AG09309 (cell line): Measurements from ENCODE around the gene CCDC91.
A peak's percentile ranks its signal among the peaks of the same experiment; 100 is the strongest.

Source experiments
- DNase-seq: peaks from one replicate; pipeline ENCODE4 v3.0.0-alpha.2; 2010; ENCODE audit warnings: low read depth
- H3K4me3 ChIP-seq: 2 replicates; pipeline ENCODE4 v1.5.1; 2011; ENCODE audit warnings: mild to moderate bottlenecking, low read depth, low read length, moderate library complexity; ENCODE audit not compliant: control insufficient read depth
- TF ChIP-seq, protein P1 (sequence below): IDR thresholded peaks from 2 replicates; pipeline ENCODE4 v1.5.1; 2011; ENCODE audit warnings: mild to moderate bottlenecking, low read depth, low read length, inconsistent platforms; ENCODE audit not compliant: insufficient read depth, control insufficient read depth; ENCODE audit errors: missing control alignments

Gene CCDC91

DNA sequence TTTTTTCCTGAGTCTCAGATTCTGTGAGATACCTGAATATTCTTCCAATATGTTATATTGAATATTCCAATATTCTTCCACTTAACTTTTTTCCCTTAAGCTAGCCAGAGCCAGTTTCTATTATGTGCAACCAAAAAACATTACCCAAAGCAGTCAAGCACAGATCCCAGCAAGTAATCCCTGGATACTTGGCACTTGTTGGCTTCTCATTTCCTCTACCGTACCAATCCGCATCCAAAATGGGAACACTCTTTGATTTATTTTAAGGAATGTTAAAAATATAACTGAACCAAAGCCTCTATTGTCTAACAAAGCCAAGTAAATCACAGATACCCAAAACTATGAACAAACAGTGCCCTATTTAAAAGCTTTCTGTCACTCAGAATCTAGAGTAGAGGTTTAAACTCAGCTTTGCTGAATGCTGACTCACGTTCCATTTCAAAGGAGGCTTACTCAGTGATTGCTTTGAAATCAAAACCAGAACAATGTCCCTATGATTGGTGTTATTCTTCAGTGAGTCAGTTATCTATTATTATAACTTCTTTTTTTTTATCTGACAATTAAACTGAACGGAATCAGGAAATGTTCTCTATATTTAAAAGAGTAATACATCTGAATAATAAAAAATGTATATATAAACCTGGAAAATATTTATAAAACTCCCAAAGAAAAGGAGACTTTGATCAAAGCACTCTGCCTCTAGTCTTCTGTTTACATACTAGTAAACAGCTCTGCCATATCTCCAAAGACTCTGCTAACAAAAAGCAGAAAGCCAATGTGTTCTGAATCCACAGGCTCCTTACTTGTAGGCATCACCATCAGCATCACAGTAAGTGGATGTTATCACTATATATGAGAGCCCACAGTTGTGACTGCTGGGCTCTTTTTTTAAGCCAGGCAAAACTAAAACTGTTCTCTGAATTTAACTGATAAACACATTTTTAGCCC is 360.8 kb downstream of the CCDC91 start:
- peak; percentile 45 for DNase-seq
- TF ChIP-seq, protein P1, sequence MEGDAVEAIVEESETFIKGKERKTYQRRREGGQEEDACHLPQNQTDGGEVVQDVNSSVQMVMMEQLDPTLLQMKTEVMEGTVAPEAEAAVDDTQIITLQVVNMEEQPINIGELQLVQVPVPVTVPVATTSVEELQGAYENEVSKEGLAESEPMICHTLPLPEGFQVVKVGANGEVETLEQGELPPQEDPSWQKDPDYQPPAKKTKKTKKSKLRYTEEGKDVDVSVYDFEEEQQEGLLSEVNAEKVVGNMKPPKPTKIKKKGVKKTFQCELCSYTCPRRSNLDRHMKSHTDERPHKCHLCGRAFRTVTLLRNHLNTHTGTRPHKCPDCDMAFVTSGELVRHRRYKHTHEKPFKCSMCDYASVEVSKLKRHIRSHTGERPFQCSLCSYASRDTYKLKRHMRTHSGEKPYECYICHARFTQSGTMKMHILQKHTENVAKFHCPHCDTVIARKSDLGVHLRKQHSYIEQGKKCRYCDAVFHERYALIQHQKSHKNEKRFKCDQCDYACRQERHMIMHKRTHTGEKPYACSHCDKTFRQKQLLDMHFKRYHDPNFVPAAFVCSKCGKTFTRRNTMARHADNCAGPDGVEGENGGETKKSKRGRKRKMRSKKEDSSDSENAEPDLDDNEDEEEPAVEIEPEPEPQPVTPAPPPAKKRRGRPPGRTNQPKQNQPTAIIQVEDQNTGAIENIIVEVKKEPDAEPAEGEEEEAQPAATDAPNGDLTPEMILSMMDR = no peak
- H3K4me3 ChIP-seq = no peak overlapping the region

DNA sequence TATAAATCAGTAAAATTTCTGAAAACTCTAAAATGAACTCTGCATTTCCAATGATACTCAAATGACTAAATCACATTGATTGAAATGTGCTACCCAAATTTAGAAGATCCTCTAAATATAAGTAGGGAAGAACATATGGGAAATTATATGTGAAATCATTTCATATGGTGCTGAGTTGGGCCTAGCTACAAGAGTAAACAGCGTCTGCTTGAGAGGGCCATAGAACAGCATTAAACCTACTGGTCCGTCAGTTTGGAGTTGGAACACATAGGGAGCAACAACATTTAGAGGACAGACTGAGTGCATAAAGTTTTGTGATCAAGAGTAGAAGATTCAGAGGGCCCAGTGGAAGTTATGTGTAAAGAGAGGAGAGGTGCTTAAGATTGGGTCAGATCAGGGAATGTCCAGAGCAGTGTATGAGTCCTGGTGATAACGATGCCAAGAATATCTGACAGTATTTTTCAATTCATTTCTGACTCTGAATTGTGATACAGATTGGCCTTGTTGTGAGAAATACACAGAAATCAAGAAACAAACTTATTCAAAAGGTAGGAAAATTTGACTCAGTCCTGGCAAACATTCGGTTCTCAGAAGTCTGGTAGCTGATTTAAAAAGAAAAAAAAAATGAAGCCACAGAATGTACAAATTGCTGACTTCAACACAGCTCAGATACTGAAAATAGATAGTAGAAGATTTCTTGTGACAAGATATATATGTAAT is 362.2 kb downstream of the CCDC91 start:
- no peak overlapping the region for H3K4me3 ChIP-seq
- TF ChIP-seq, protein P1 = no peak
- DNase-seq = no peak

GRCh38 chr12:28555748-28556147 is 365.5 kb downstream of the CCDC91 start:
- DNase-seq = no peak
- H3K4me3 ChIP-seq = no peak overlapping the region
- TF ChIP-seq, protein P1 = no peak

DNA sequence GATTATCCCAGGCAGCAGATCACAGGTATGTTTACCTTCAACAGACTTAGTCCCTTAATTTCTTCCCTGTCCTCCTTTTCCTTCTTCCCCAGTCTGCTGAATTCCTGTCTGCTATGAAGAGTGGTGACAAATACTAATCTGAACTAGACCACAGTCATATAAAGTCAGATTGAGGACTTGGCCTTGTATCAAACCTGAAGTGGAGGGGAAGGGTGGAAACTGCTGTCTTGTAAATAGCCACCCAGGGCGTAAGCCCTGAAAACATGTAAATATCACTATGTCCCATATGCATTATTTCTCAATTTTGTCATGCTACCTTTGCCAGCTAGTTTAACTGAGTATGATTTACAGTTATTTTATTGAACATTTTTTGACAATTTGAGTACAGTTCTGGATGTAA is 368.0 kb downstream of the CCDC91 start:
- H3K4me3 ChIP-seq = no peak overlapping the region
- TF ChIP-seq, protein P1 = no peak
- DNase-seq = no peak

- TF ChIP-seq, protein P1 = no peak
- no peak overlapping the region for H3K4me3 ChIP-seq
- no peak for DNase-seq
These were observed 373.0 kb downstream of the CCDC91 start for GRCh38 chr12:28563286-28563685.

- peak; percentile 77 for DNase-seq
- TF ChIP-seq, protein P1 = no peak
- no peak overlapping the region for H3K4me3 ChIP-seq
These were observed 373.7 kb downstream of the CCDC91 start for GRCh38 chr12:28563936-28564335.
